Endothelial cell of umbilical vein (primary cell): ENCODE measurements around the gene RARRES1. TPM values are rescaled to one million over a fixed set of nuclear protein-coding genes. Genes with fewer than 3 reads are reported as not detected.

ENCODE experiments used
- BruUV-seq: library from RNA; stranded (reverse); fragments of 400-500 nt; replicated peaks from 2 replicates; lab custom pipeline; 2021; lab: Mats Ljungman, UMichigan
- CTCF ChIA-PET: fragments of 300-600, 350-600 bp; sonication (Branson Sonifier 250); formaldehyde crosslinking; loops from one replicate; lab custom pipeline; 2021; ENCODE audit warnings: antibody characterized with exemption, inconsistent platforms; lab: Charles Lee
- POLR2A ChIA-PET: fragments of 300-600, 350-600 bp; sonication (Branson Sonifier 250); formaldehyde crosslinking; loops from one replicate; lab custom pipeline; 2021; ENCODE audit warnings: antibody characterized with exemption, inconsistent platforms; lab: Charles Lee
- DNase-seq: peaks from one replicate; pipeline ENCODE4 v3.0.0-alpha.2; 2011; ENCODE audit warnings: low read depth, low spot score
- FAIRE-seq: peaks from 2 replicates; lab custom pipeline; 2011; peaks lifted over from hg19 to GRCh38; lab: Jason Lieb, UNC
- H2AFZ ChIP-seq: 2 replicates; pipeline ENCODE4 v1.6.0; 2012; ENCODE audit warnings: low read depth, low read length, control low read depth, inconsistent platforms
- H3K27ac ChIP-seq: 2 replicates; pipeline ENCODE4 v1.5.1; 2011; ENCODE audit warnings: low read depth, mild to moderate bottlenecking, control low read depth, low read length, moderate library complexity; ENCODE audit not compliant: insufficient read depth
- H3K27me3 ChIP-seq, 2 experiments: 2 replicates each; pipeline versions ENCODE4 v1.6.0 to v1.6.1; 2011; ENCODE audit warnings: low read length in 2 of 2, mixed read lengths in 1 of 2; ENCODE audit not compliant: control insufficient read depth in 2 of 2, insufficient read depth in 2 of 2
- H3K36me3 ChIP-seq, 2 experiments: 2 replicates in 1 of 2; 3 replicates in 1 of 2; pipeline ENCODE4 v1.5.1; 2011; ENCODE audit warnings: low read length in 2 of 2, mild to moderate bottlenecking in 1 of 2, moderate library complexity in 1 of 2; ENCODE audit not compliant: control insufficient read depth in 2 of 2, insufficient read depth in 2 of 2; ENCODE audit errors: extremely low read depth in 1 of 2
- H3K4me1 ChIP-seq: 3 replicates; pipeline ENCODE4 v1.5.1; 2011; ENCODE audit warnings: mild to moderate bottlenecking, low read length; ENCODE audit not compliant: control insufficient read depth, insufficient read depth; ENCODE audit errors: extremely low read depth
- H3K4me2 ChIP-seq: 2 replicates; pipeline ENCODE4 v1.6.1; 2011; ENCODE audit warnings: low read length, control low read depth, mixed read lengths; ENCODE audit not compliant: insufficient read depth
- H3K4me3 ChIP-seq, 3 experiments: fragments of 200-600 bp in 1 of 3; sonication (generic), shearing (Covaris generic) in 1 of 3; replicated peaks in 1 of 3; 2 replicates each; pipeline ENCODE4 v1.5.1; 2011 to 2016; ENCODE audit warnings: control low read depth in 3 of 3, low read length in 3 of 3, mild to moderate bottlenecking in 2 of 3, inconsistent platforms in 1 of 3, low read depth in 1 of 3, moderate library complexity in 1 of 3; ENCODE audit not compliant: insufficient read depth in 1 of 3
- H3K79me2 ChIP-seq: 2 replicates; pipeline ENCODE4 v1.6.0; 2012; ENCODE audit warnings: low read length, inconsistent platforms; ENCODE audit not compliant: control insufficient read depth, insufficient read depth
- H3K9ac ChIP-seq: replicated peaks from 2 replicates; pipeline ENCODE3; 2011; ENCODE audit warnings: low read length, control low read depth; ENCODE audit not compliant: insufficient read depth; ENCODE audit errors: extremely low read depth
- H3K9me1 ChIP-seq: replicated peaks from 3 replicates; pipeline ENCODE4 v1.6.0; 2011; ENCODE audit warnings: mild to moderate bottlenecking, low read length; ENCODE audit not compliant: control insufficient read depth, insufficient read depth; ENCODE audit errors: extremely low read depth
- H3K9me3 ChIP-seq: replicated peaks from 2 replicates; pipeline ENCODE4 v1.5.1; 2012; ENCODE audit warnings: low read length, inconsistent platforms; ENCODE audit not compliant: control insufficient read depth, insufficient read depth
- H4K20me1 ChIP-seq: replicated peaks from 2 replicates; pipeline ENCODE3; 2011; ENCODE audit warnings: mild to moderate bottlenecking, low read length; ENCODE audit not compliant: control insufficient read depth, insufficient read depth; ENCODE audit errors: extremely low read depth
- CTCF ChIP-seq, 2 donors: IDR thresholded peaks; 1 replicate in 1 of 2; 2 replicates in 1 of 2; pipeline ENCODE4 v1.5.1; 2011; ENCODE audit warnings: low read length in 2 of 2, mild to moderate bottlenecking in 2 of 2, moderate library complexity in 2 of 2, control low read depth in 1 of 2, inconsistent platforms in 1 of 2, low read depth in 1 of 2; ENCODE audit not compliant: insufficient read depth in 1 of 2; ENCODE audit errors: extremely low read depth in 1 of 2
- EZH2 ChIP-seq: IDR thresholded peaks from 2 replicates; pipeline ENCODE4 v1.6.1; 2012; ENCODE audit warnings: borderline replicate concordance, low read depth, mild to moderate bottlenecking, moderate library complexity, low read length, inconsistent platforms; ENCODE audit not compliant: severe bottlenecking
- FOS ChIP-seq: IDR thresholded peaks from 2 replicates; pipeline ENCODE4 v1.6.1; 2011; ENCODE audit warnings: mild to moderate bottlenecking, low read length, moderate library complexity, borderline replicate concordance; ENCODE audit not compliant: insufficient read depth
- GATA2 ChIP-seq: IDR thresholded peaks from 2 replicates; pipeline ENCODE4 v1.7.0; 2011; ENCODE audit warnings: low read depth, mild to moderate bottlenecking, moderate library complexity, mixed read lengths, low read length; ENCODE audit not compliant: insufficient read length, insufficient read depth
- JUN ChIP-seq: IDR thresholded peaks from 2 replicates; pipeline ENCODE4 v1.6.1; 2011; ENCODE audit warnings: borderline replicate concordance, low read depth; ENCODE audit not compliant: insufficient read length, insufficient read depth
- MAX ChIP-seq: IDR thresholded peaks from 2 replicates; pipeline ENCODE4 v1.6.1; 2011; ENCODE audit not compliant: insufficient read depth, insufficient read length
- MYC ChIP-seq: IDR thresholded peaks from one replicate; pipeline ENCODE4 v1.6.1; 2011; ENCODE audit warnings: mild to moderate bottlenecking, low read depth, low read length
- POLR2A ChIP-seq: IDR thresholded peaks from 2 replicates; pipeline ENCODE4 v1.6.1; 2012; ENCODE audit warnings: low read depth, mild to moderate bottlenecking, control low read depth, low read length
- POLR2AphosphoS5 ChIP-seq: IDR thresholded peaks from 2 replicates; pipeline ENCODE4 v1.6.1; 2012; ENCODE audit warnings: low read depth, mild to moderate bottlenecking, control low read depth, low read length, moderate library complexity; ENCODE audit not compliant: insufficient read depth
- dilution Hi-C: fragments of 300-500 bp; cut with MboI; formaldehyde crosslinking; loops from one replicate; pipeline ENCODE4 v1.15.0; 2019; ENCODE audit warnings: low sequenced_read_pairs; ENCODE audit not compliant: extremely low pct_ligation_motif_present
- intact Hi-C: fragments of 100-400 bp; cut with micrococcal nuclease; formaldehyde crosslinking; loops from one replicate; pipeline ENCODE4 v1.10.0; 2022
- polyA plus RNA-seq, 4 experiments: library from polyadenylated mRNA; depleted of rRNA in 3 of 4; stranded (reverse) in 3 of 4; unstranded in 1 of 4; fragments of >200 nt; gene quantifications; 2 replicates each; pipeline versions ENCODE4 v1.2.1 to v1.2.3, GENCODE V29; 2011 to 2012; ENCODE audit warnings: missing spikeins in 1 of 4
- total RNA-seq: library from RNA; stranded (reverse); gene quantifications from 2 replicates; pipeline ENCODE4 v1.2.3, GENCODE V29; 2021

Gene RARRES1
- total and polyA plus RNA-seq, 2 donors (not counting 3 experiments of a cell fraction or from before 2014, with no cell fraction given), result 0.98 to 1.5 TPM

DNA sequence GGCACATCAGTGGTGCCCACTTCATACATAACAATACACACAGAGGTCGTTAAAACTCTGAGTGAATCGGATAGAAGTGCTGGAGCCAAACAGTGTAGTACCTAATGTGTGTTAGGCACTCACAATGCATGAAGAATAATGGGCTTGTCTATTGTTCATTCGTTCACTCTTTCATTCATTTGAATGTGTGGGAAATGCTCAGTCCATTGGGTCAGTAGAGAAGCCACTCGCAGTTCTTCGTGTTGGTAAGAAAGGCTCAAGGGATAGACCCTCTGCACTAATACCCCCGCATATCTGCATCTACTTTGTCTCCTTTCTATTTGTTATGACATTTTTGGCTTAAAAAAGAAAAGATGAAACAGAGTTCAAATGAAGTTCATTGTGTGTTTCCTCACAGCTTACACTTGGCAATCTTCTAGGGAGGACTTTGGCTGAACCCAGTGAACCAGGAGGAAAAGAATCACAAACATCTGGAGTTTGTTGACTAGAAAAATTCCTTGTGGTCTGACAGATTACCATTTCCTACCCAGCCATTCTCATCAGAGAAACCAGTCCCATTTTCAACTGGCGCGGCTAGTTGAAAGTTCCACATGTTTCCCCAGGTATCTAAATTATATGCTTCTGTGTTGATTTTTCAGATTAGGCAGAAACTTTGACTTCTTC lies 36.8 kb upstream of the RARRES1 start:
- DNase-seq (peak; percentile 85), FAIRE-seq (peak; percentile 79)
- Histone ChIP-seq H3K4me3 (no peak overlapping the region), H4K20me1 (no peaks in the 10 kb centered on the region), H3K79me2 (no peaks in the 10 kb centered on the region), H3K36me3 (no peaks in the 10 kb centered on the region), H3K9me3 (no peaks in the 10 kb centered on the region), H3K27ac (peak overlapping the region; percentile 3), H2AFZ (peak overlapping the region; percentile 70), H3K9me1 (no peaks in the 10 kb centered on the region), H3K9ac (no peak overlapping the region), H3K27me3 (no peaks in the 10 kb centered on the region), H3K4me2 (peak overlapping the region; percentile 26), H3K4me1 (peaks cover 23% of the 10 kb centered on the region)
- dilution Hi-C loops, result no loop called here
- no TSS peak for BruUV-seq
- ChIA-PET CTCF (interaction anchor here (0.6 to 3.7 kb wide), 6 partner anchors 14 to 428 kb away, joined by 3 to 14 read pairs (median 4); no protein-coding TSS in a partner anchor), POLR2A (interaction anchor here (1.0 kb wide), 1 partner anchor 1068 kb away, joined by 3 read pairs; no protein-coding TSS in a partner anchor)
- peak; percentile 23 for TF ChIP-seq POLR2AphosphoS5
- peak; percentile 57 for TF ChIP-seq POLR2A
- no peak for TF ChIP-seq JUN
- intact Hi-C loops, result loop anchor here (1.0 to 2.0 kb wide), 2 partner anchors 20 to 42 kb away; no protein-coding TSS in a partner anchor

DNA sequence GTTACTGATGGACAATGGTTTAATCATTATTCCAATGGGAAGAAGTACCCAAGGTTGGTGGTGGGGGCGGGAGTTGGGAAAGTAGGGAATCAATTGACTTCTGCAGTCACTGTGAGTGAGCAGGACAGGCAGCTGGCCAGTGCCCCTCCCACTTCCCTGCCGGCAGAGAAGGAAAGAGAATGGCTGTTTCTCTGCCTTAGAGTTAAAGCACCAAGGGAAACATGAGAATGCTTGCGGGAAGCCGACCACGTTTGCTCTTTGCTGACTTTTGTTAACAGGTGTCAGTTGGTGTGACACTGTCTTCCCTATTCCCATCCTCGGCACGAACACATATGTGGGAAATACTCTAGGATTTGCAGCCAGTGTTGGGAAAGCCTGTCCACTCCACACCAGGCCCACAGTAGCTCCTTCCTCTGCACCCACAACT lies 36.1 kb upstream of the RARRES1 start:
- DNase-seq, result peak; percentile 75
- peak overlapping the region; percentile 26 for H3K4me2 ChIP-seq
- peak; percentile 90 for FAIRE-seq
- peak overlapping the region; percentile 70 for H2AFZ ChIP-seq
- no peak overlapping the region for H3K9ac ChIP-seq
- H3K9me1 ChIP-seq, result no peaks in the 10 kb centered on the region
- no peaks in the 10 kb centered on the region for H4K20me1 ChIP-seq
- ChIA-PET CTCF (interaction anchor here (0.8 to 3.7 kb wide), 7 partner anchors 14 to 109 kb away, joined by 3 to 14 read pairs (median 4); no protein-coding TSS in a partner anchor), POLR2A (interaction anchor here (1.0 kb wide), 1 partner anchor 1069 kb away, joined by 3 read pairs; no protein-coding TSS in a partner anchor)
- H3K9me3 ChIP-seq, result no peaks in the 10 kb centered on the region
- dilution Hi-C loops (no loop called here), intact Hi-C loops (loop anchor here (2.0 kb wide), 1 partner anchor 20 kb away; no protein-coding TSS in a partner anchor)
- H3K79me2 ChIP-seq, result no peaks in the 10 kb centered on the region
- H3K36me3 ChIP-seq, result no peaks in the 10 kb centered on the region
- peaks cover 23% of the 10 kb centered on the region for H3K4me1 ChIP-seq
- H3K27ac ChIP-seq, result peak overlapping the region; percentile 3
- no peak overlapping the region for H3K4me3 ChIP-seq
- H3K27me3 ChIP-seq, result no peaks in the 10 kb centered on the region
- BruUV-seq, result no TSS peak
- TF ChIP-seq MAX (no peak), MYC (no peak), POLR2AphosphoS5 (no peak), EZH2 (no peak), CTCF (IDR thresholded peaks at IDR 0.05; ENCODE audit: extremely low read depth in 1 of 2, insufficient read depth in 1 of 2, low read depth in 1 of 2, low read length in 2 of 2) (no peak), FOS (no peak), JUN (no peak), POLR2A (no peak), GATA2 (no peak)
